DND-41 (cell line): Measurements from ENCODE around the gene RWDD1.

ENCODE experiments used
- ATAC-seq: fragments of 200-7000 bp; cut with Tn5 transposase; 3 replicates; pipeline ENCODE4 v1.9.1; 2021; ENCODE audit warnings: low read depth; ENCODE audit not compliant: insufficient read depth
- DNase-seq: peaks from one replicate; pipeline ENCODE4 v3.0.0-alpha.2; 2020
- H2AFZ ChIP-seq: 2 replicates; pipeline ENCODE4 v1.6.0; 2012; ENCODE audit warnings: low read depth, low read length
- H3K27ac ChIP-seq: 2 replicates; pipeline ENCODE4 v1.5.1; 2012; ENCODE audit warnings: low read length, inconsistent platforms
- H3K27me3 ChIP-seq: fragments of 200-600 bp; sonication (generic); 2 replicates; pipeline ENCODE4 v1.6.0; 2012; ENCODE audit warnings: low read length, mild to moderate bottlenecking, inconsistent platforms; ENCODE audit not compliant: insufficient read depth, poor library complexity
- H3K36me3 ChIP-seq: 2 replicates; pipeline ENCODE4 v1.5.1; 2012; ENCODE audit warnings: low read length, inconsistent platforms; ENCODE audit not compliant: insufficient read depth
- H3K4me1 ChIP-seq: 2 replicates; pipeline ENCODE4 v1.5.1; 2012; ENCODE audit warnings: mild to moderate bottlenecking, low read length; ENCODE audit not compliant: insufficient read depth
- H3K4me2 ChIP-seq: 2 replicates; pipeline ENCODE4 v1.6.0; 2012; ENCODE audit warnings: mild to moderate bottlenecking, moderate library complexity, low read length, inconsistent platforms; ENCODE audit not compliant: insufficient read depth
- H3K4me3 ChIP-seq, 2 experiments: fragments of 200-600 bp in 1 of 2; shearing (Covaris generic) in 1 of 2; 2 replicates each; pipeline ENCODE4 v1.5.1; 2012 to 2016; ENCODE audit warnings: inconsistent platforms in 2 of 2, low read length in 2 of 2, mild to moderate bottlenecking in 2 of 2, low read depth in 1 of 2, moderate library complexity in 1 of 2
- H3K79me2 ChIP-seq: 2 replicates; pipeline ENCODE4 v1.6.0; 2012; ENCODE audit warnings: low read length, inconsistent platforms; ENCODE audit not compliant: insufficient read depth
- H3K9ac ChIP-seq: 2 replicates; pipeline ENCODE4 v1.6.0; 2012; ENCODE audit warnings: low read depth, mild to moderate bottlenecking, inconsistent platforms, low read length, moderate library complexity
- H3K9me3 ChIP-seq: 2 replicates; pipeline ENCODE4 v1.5.1; 2012; ENCODE audit warnings: low read length, moderate library complexity, mild to moderate bottlenecking, inconsistent platforms; ENCODE audit not compliant: insufficient read depth, severe bottlenecking
- H4K20me1 ChIP-seq: 2 replicates; pipeline ENCODE4 v1.6.0; 2012; ENCODE audit warnings: low read length; ENCODE audit not compliant: insufficient read depth
- EZH2 ChIP-seq: IDR thresholded peaks from 3 replicates; pipeline ENCODE4 v1.6.1; 2012; ENCODE audit warnings: borderline replicate concordance, low read depth, mild to moderate bottlenecking, moderate library complexity, low read length, inconsistent platforms; ENCODE audit not compliant: severe bottlenecking
- TF ChIP-seq, protein P1 (sequence below): IDR thresholded peaks from 2 replicates; pipeline ENCODE4 v1.5.1; 2012; ENCODE audit warnings: borderline replicate concordance, low read length, moderate library complexity, mild to moderate bottlenecking; ENCODE audit not compliant: poor library complexity, severe bottlenecking; ENCODE audit errors: extremely low read depth

The RWDD1 gene

DNA sequence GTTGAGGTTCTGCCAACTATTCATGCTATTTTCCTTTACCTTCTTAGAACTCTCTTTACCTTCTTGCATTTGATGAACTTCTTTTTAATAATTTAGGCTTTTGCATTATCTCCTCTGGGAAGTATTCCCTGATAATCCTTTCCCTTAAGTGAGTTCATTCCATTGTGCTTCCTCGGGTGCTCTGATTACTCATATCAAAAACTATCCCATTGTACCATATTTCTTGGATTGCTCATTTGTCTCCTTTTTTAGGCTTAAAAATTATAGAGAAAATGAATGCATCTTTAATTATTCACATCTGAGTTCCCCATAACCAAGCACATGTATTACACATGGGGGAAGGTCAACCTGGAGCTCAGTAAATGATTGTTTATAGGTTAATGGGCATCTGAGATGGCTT, 15.2 kb upstream of the RWDD1 start:
- H3K27ac ChIP-seq, result no peak overlapping the region
- no peaks in the 10 kb centered on the region for H3K9me3 ChIP-seq
- H3K4me1 ChIP-seq, result no peaks in the 10 kb centered on the region
- H3K4me2 ChIP-seq, result no peak overlapping the region
- no peaks in the 10 kb centered on the region for H3K36me3 ChIP-seq
- H4K20me1 ChIP-seq, result no peaks in the 10 kb centered on the region
- H3K4me3 ChIP-seq, result no peak overlapping the region
- peaks cover 8% of the 10 kb centered on the region for H3K27me3 ChIP-seq
- H3K79me2 ChIP-seq, result no peaks in the 10 kb centered on the region
- no peak for DNase-seq
- no peak overlapping the region for H2AFZ ChIP-seq
- no peak for TF ChIP-seq EZH2
- TF ChIP-seq, protein P1, sequence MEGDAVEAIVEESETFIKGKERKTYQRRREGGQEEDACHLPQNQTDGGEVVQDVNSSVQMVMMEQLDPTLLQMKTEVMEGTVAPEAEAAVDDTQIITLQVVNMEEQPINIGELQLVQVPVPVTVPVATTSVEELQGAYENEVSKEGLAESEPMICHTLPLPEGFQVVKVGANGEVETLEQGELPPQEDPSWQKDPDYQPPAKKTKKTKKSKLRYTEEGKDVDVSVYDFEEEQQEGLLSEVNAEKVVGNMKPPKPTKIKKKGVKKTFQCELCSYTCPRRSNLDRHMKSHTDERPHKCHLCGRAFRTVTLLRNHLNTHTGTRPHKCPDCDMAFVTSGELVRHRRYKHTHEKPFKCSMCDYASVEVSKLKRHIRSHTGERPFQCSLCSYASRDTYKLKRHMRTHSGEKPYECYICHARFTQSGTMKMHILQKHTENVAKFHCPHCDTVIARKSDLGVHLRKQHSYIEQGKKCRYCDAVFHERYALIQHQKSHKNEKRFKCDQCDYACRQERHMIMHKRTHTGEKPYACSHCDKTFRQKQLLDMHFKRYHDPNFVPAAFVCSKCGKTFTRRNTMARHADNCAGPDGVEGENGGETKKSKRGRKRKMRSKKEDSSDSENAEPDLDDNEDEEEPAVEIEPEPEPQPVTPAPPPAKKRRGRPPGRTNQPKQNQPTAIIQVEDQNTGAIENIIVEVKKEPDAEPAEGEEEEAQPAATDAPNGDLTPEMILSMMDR, result no peak
- ATAC-seq, result no peak
- no peak overlapping the region for H3K9ac ChIP-seq

DNA sequence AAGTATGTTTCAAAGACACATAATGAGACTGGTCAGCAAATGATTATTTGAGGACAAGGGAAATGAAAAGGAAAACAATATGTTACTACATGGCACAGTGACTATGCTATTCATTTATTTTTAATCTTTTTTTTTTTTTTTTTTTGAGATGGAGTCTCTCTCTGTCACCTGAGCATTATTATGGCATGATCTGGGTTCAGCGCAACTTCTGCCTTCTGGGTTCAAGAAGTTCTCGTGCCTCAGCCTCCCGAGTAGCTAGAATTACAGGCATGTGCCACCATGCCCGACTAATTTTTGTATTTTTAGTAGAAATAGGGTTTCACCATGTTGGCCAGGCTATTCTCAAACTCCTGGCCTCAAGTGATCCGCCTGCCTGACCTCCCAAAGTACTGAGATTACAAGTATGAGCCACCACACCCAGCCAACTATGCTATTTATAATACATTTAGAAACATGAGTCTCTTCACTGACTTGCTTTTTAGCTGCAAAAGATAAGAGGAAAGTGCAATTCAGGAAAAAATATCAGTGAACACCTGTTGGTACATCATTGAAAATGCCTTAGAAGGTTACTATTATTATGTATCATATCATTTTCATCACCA, 14.4 kb upstream of the RWDD1 start:
- Histone ChIP-seq H3K4me2 (no peak overlapping the region), H3K36me3 (no peaks in the 10 kb centered on the region), H4K20me1 (no peaks in the 10 kb centered on the region), H3K79me2 (no peaks in the 10 kb centered on the region), H3K9me3 (no peaks in the 10 kb centered on the region), H2AFZ (no peak overlapping the region), H3K27ac (no peak overlapping the region), H3K9ac (no peak overlapping the region), H3K27me3 (peaks cover 7% of the 10 kb centered on the region), H3K4me3 (no peak overlapping the region), H3K4me1 (no peaks in the 10 kb centered on the region)
- TF ChIP-seq EZH2, result no peak
- TF ChIP-seq, protein P1, result no peak
- ATAC-seq (no peak), DNase-seq (no peak)

DNA sequence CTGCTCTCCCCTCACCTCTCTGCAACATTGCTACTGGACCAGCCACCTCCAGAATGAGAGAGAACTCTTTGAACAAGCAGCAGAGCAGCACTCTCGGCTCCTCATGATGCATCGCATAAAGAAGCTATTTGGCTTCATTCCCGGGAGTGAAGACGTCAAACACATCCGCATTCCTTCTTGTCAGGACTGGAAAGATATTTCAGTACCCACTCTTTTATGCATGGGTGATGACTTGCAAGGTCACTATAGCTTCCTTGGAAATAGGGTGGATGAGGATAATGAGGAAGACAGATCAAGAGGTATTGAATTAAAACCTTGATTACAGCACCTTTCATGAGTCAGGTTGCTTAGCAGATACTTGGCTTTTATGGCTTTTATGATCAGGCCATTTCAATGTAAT, 13.4 kb upstream of the RWDD1 start:
- H2AFZ ChIP-seq, result no peak overlapping the region
- H3K36me3 ChIP-seq, result no peaks in the 10 kb centered on the region
- H3K4me1 ChIP-seq, result no peaks in the 10 kb centered on the region
- H3K9me3 ChIP-seq, result no peaks in the 10 kb centered on the region
- H3K79me2 ChIP-seq, result no peaks in the 10 kb centered on the region
- TF ChIP-seq EZH2, result no peak
- TF ChIP-seq, protein P1, result no peak
- no peak overlapping the region for H3K4me2 ChIP-seq
- DNase-seq (no peak), ATAC-seq (no peak)
- H3K27ac ChIP-seq, result no peak overlapping the region
- H3K9ac ChIP-seq, result no peak overlapping the region
- H4K20me1 ChIP-seq, result no peaks in the 10 kb centered on the region
- H3K27me3 ChIP-seq, result peaks cover 7% of the 10 kb centered on the region
- H3K4me3 ChIP-seq, result no peak overlapping the region
